T-helper 2 cell treated with Interferon-gamma antibody and Interleukin-4, amounts not matched to agents 100 ng/mL and 5 ng/mL, for 36 hours (primary cell): ENCODE measurements around the gene SLC25A45. TPM values are rescaled to one million over a fixed set of nuclear protein-coding genes. Genes with fewer than 3 reads are reported as not detected.

Experiments used
- intact Hi-C: fragments of 100-400 bp; cut with micrococcal nuclease; formaldehyde crosslinking; loops from one replicate; pipeline ENCODE4 v1.15.1; 2023
- total RNA-seq: library from RNA; stranded (reverse); gene quantifications from 2 replicates; pipeline ENCODE4 v1.2.3, GENCODE V29; 2022

The SLC25A45 gene
- total RNA-seq, 1 donor from 2014 or later: 25.6 TPM

DNA sequence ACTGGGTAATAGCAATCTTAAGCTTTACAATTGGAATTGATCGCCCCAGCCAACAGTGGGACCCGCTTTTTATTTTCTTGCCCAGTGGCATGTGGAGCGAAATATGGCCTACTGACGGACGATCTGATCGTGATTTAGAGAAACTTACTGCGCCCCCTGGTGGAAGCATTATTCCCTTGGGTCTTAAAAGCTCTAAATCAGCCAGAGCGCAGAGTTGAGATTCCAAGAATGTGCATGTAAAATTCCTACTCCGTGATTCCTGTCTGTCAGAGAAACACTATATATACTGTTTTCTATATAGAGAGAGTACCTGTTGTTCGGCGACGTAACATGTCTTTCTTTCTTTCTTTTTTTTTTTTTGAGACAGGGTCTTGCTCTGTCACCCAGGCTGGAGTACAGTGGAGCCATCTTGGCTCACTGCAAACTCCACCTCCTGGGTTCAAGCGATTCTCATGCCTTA, 52.5 kb downstream of the SLC25A45 start:
- intact Hi-C loops: loop anchor here (2.0 to 5.0 kb wide), 3 partner anchors 15 to 103 kb away; partner anchors contain the start of gene CDC42EP2

DNA sequence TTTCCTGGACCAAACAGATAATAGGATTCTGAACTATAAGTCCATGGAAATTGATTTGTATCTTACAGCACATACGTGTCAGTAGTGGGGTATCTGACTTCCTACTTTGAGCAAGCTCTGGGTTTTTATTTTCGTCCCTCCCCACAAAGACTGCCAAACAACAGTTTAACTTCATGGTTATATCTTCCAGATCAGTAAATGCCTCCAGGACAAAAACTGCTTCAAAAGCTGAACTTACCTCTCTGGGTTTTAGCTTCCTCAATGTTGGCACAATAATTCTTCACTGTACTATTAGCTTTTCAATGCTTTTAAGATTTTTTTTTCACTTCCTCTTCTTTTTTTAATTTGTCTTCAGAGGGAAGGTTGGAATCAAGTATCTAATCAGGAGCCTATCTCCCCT, 53.0 kb downstream of the SLC25A45 start:
- intact Hi-C loops: no loop called here

DNA sequence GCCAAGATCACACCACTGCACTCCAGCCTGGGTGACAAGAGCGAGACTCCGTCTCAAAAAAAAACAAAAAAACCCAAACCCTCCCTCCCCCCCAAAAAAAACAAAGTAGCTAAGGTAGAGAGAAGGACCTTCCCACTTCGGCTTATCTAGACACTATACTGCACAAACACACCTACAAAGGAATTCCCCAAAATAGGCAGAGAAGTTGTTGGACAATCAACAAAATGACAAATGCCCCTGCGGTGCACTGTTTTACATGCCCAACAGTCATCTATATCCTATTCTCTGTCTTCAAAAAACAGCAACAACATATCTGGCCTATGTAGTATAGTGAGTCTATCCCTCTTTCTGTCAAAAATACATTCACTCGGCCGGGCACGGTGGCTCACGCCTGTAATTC, 55.4 kb downstream of the SLC25A45 start:
- intact Hi-C loops: no loop called here

DNA sequence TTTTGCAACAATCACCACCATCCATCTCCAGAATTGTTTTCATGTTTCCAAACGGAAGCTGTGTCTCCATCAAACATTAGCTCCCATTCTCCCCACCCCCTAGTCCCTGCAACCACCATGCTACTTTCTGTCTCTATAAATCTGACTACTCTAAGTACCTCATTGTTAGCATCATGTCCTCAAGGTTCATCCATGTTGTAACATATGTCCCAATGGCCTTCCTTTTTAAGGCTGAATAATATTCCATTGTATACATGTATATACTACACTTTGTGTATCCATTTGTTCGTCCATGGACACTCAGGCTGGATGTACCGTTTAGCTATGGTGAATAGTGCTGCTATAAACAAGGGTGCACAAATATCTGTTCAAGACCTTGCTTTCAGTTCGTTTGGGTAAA, 57.0 kb downstream of the SLC25A45 start:
- intact Hi-C loops: no loop called here

Other genes with a start within 250 kb of the SLC25A45 start
- gene SYVN1, start 248.1 kb downstream of the SLC25A45 start, total RNA-seq: 48.5 and 50.4 TPM in 2 replicates
- not detected in 2 replicates for gene SPDYC, start 212.4 kb downstream of the SLC25A45 start, total RNA-seq
- 205 and 209 TPM in 2 replicates for gene CAPN1, start 200.7 kb downstream of the SLC25A45 start, total RNA-seq
- gene POLA2, start 120.7 kb downstream of the SLC25A45 start, total RNA-seq: 64.5 and 69.8 TPM in 2 replicates
- gene CDC42EP2, start 67.8 kb downstream of the SLC25A45 start, total RNA-seq: 1.7 and 2.8 TPM in 2 replicates
- gene DPF2, start 48.8 kb downstream of the SLC25A45 start, total RNA-seq: 68.1 and 75.9 TPM in 2 replicates
- 1.1 and 1.2 TPM in 2 replicates for gene TIGD3, start 27.9 kb downstream of the SLC25A45 start, total RNA-seq
- gene FRMD8, start 4.0 kb upstream of the SLC25A45 start, total RNA-seq: 51.7 and 54.1 TPM in 2 replicates
- gene NEAT1, start 40.2 kb upstream of the SLC25A45 start, total RNA-seq: 730 and 731 TPM in 2 replicates
- gene MALAT1, start 116.4 kb upstream of the SLC25A45 start, total RNA-seq: 6,337 and 6,385 TPM in 2 replicates
- gene SCYL1, start 142.4 kb upstream of the SLC25A45 start, total RNA-seq: 63.6 and 64.6 TPM in 2 replicates
- 62.9 and 67.3 TPM in 2 replicates for gene LTBP3, start 175.7 kb upstream of the SLC25A45 start, total RNA-seq
- gene ZNRD2, start 187.8 kb upstream of the SLC25A45 start, total RNA-seq: 37.0 and 38.3 TPM in 2 replicates
- gene FAM89B, start 189.9 kb upstream of the SLC25A45 start, total RNA-seq: 27.2 and 31.6 TPM in 2 replicates
- gene EHBP1L1, start 193.4 kb upstream of the SLC25A45 start, total RNA-seq: 81.6 and 84.3 TPM in 2 replicates
- gene KCNK7, start 213.2 kb upstream of the SLC25A45 start, total RNA-seq: 1.2 and 1.7 TPM in 2 replicates
- gene MAP3K11, start 231.6 kb upstream of the SLC25A45 start, total RNA-seq: 70.4 and 71.4 TPM in 2 replicates
- 46.9 and 54.8 TPM in 2 replicates for gene PCNX3, start 233.1 kb upstream of the SLC25A45 start, total RNA-seq